ENCODE results near the gene ENTPD1.
A peak's percentile ranks its signal among the peaks of the same experiment; 100 is the strongest.

ENTPD1 gene

GRCh38 chr10:95860166-95860940, 104.4 kb downstream of the ENTPD1 start:
- DNase-seq: no peak
- no peaks in the 10 kb centered on the region for H3K9me3 ChIP-seq (ENCODE audit: control insufficient read depth, low read length)
- H3K27me3 ChIP-seq (replicated peaks; ENCODE audit: control insufficient read depth, insufficient read depth, low read length, poor library complexity, severe bottlenecking): no peaks in the 10 kb centered on the region
- H3K36me3 ChIP-seq (ENCODE audit: control insufficient read depth, insufficient read depth, low read length): no peaks in the 10 kb centered on the region
- no peak overlapping the region for H3K4me3 ChIP-seq (ENCODE audit: insufficient read depth, low read depth, low read length, poor library complexity, severe bottlenecking)
- H3K27ac ChIP-seq (ENCODE audit: insufficient read depth, low read length, poor library complexity, severe bottlenecking): no peak overlapping the region
- no peaks in the 10 kb centered on the region for H3K4me1 ChIP-seq (ENCODE audit: control insufficient read depth, insufficient read depth, low read length, poor library complexity, severe bottlenecking)

DNA sequence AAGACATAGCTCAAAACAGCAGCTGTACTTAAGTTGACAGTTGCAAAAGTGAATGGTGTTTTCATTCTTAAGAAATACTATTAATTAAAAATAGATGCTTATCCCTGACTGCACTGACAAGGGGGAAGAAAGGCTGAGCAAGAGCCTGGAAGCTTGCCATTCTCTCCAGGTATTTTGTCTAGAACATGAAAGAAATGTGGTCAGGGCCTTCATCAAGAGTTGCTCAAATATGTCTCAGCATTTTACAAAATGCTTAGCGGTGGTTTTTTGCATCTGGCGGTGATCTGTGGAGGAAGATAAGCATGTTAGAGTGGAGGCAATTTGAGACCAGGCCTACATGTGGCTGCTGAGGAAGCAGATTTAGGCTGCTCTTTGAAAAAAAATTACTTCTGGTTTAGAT, 105.4 kb downstream of the ENTPD1 start:
- Histone ChIP-seq H3K9me3 (ENCODE audit: control insufficient read depth, low read length) (no peaks in the 10 kb centered on the region), H3K36me3 (ENCODE audit: control insufficient read depth, insufficient read depth, low read length) (no peaks in the 10 kb centered on the region), H3K27ac (ENCODE audit: insufficient read depth, low read length, poor library complexity, severe bottlenecking) (no peak overlapping the region), H3K4me1 (ENCODE audit: control insufficient read depth, insufficient read depth, low read length, poor library complexity, severe bottlenecking) (no peaks in the 10 kb centered on the region), H3K27me3 (replicated peaks; ENCODE audit: control insufficient read depth, insufficient read depth, low read length, poor library complexity, severe bottlenecking) (no peaks in the 10 kb centered on the region), H3K4me3 (ENCODE audit: insufficient read depth, low read depth, low read length, poor library complexity, severe bottlenecking) (no peak overlapping the region)
- DNase-seq: no peak

DNA sequence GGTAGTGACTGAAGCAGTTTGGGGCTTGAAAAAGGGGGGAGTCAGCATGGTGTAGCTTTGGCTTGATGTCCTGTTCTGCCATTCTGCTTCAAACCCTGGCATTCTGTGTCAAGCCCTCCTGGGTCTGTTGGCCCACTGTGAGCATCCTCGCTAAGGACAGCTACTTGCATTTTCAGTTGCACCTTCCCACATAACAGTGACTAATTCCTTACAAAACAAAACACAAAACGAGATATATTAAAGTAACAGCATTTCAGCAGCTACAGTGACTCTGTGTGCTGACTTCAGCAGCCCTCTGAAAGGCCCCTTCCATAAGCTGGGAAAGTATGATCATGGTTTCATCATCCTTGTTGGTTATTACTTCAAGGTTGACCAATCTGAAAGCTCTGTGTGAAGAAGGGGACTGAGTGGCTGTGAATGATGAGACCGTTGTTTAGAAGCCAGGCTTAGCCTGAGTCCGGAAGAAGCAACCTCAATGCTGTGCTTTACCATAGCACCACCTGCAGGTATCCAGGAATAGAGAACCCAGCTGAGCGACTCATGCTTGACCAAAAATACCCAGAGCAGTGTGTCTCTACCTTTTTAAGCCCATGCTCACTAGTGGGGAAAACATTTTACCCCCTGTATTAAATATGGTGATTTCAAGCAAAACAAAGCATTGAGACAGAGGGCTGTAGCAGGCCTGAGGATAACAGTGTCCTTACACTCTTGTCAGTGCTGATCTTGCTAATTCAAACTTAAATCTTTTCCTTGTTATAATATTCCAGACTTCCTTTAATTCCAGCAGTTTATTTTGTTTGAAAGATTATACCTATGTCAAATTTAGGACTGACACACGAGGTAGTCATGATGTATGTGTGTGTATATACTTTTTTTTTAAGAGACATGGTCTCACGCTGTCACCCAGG, 109.2 kb downstream of the ENTPD1 start:
- Histone ChIP-seq H3K27me3 (replicated peaks; ENCODE audit: control insufficient read depth, insufficient read depth, low read length, poor library complexity, severe bottlenecking) (no peaks in the 10 kb centered on the region), H3K4me1 (ENCODE audit: control insufficient read depth, insufficient read depth, low read length, poor library complexity, severe bottlenecking) (no peaks in the 10 kb centered on the region), H3K36me3 (ENCODE audit: control insufficient read depth, insufficient read depth, low read length) (no peaks in the 10 kb centered on the region), H3K9me3 (ENCODE audit: control insufficient read depth, low read length) (no peaks in the 10 kb centered on the region), H3K27ac (ENCODE audit: insufficient read depth, low read length, poor library complexity, severe bottlenecking) (no peak overlapping the region), H3K4me3 (ENCODE audit: insufficient read depth, low read depth, low read length, poor library complexity, severe bottlenecking) (no peak overlapping the region)
- peak in 1 of 3 donors; percentile 1 for DNase-seq

DNA sequence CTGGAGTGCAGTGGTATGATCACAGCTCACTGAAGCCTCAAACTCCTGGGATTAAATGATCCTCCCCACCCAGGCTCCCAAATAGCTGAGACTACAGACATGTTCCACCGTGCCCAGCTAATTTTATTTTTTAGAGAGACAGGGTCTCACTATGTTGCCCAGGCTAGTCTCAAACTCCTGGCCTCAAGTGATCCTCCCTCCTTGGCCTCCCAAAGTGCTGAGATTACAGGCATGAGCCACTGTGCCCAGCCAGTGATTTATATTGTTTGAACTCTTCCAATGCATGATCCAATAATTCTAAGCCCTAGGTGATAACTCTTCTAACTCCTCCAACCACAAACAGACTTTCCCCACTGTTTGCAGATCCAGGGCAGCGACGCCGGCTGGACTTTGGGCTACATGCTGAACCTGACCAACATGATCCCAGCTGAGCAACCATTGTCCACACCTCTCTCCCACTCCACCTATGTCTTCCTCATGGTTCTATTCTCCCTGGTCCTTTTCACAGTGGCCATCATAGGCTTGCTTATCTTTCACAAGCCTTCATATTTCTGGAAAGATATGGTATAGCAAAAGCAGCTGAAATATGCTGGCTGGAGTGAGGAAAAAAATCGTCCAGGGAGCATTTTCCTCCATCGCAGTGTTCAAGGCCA, 110.0 kb downstream of the ENTPD1 start:
- DNase-seq: no peak
- H3K9me3 ChIP-seq (ENCODE audit: control insufficient read depth, low read length): no peaks in the 10 kb centered on the region
- H3K4me3 ChIP-seq (ENCODE audit: insufficient read depth, low read depth, low read length, poor library complexity, severe bottlenecking): no peak overlapping the region
- no peaks in the 10 kb centered on the region for H3K4me1 ChIP-seq (ENCODE audit: control insufficient read depth, insufficient read depth, low read length, poor library complexity, severe bottlenecking)
- no peaks in the 10 kb centered on the region for H3K36me3 ChIP-seq (ENCODE audit: control insufficient read depth, insufficient read depth, low read length)
- no peaks in the 10 kb centered on the region for H3K27me3 ChIP-seq (replicated peaks; ENCODE audit: control insufficient read depth, insufficient read depth, low read length, poor library complexity, severe bottlenecking)
- H3K27ac ChIP-seq (ENCODE audit: insufficient read depth, low read length, poor library complexity, severe bottlenecking): no peak overlapping the region

DNA sequence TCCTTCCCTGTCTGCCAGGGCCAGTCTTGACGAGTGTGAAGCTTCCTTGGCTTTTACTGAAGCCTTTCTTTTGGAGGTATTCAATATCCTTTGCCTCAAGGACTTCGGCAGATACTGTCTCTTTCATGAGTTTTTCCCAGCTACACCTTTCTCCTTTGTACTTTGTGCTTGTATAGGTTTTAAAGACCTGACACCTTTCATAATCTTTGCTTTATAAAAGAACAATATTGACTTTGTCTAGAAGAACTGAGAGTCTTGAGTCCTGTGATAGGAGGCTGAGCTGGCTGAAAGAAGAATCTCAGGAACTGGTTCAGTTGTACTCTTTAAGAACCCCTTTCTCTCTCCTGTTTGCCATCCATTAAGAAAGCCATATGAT, 110.5 kb downstream of the ENTPD1 start:
- Histone ChIP-seq H3K4me3 (ENCODE audit: insufficient read depth, low read depth, low read length, poor library complexity, severe bottlenecking) (no peak overlapping the region), H3K27me3 (replicated peaks; ENCODE audit: control insufficient read depth, insufficient read depth, low read length, poor library complexity, severe bottlenecking) (no peaks in the 10 kb centered on the region), H3K9me3 (ENCODE audit: control insufficient read depth, low read length) (no peaks in the 10 kb centered on the region), H3K27ac (ENCODE audit: insufficient read depth, low read length, poor library complexity, severe bottlenecking) (no peak overlapping the region), H3K4me1 (ENCODE audit: control insufficient read depth, insufficient read depth, low read length, poor library complexity, severe bottlenecking) (no peaks in the 10 kb centered on the region), H3K36me3 (ENCODE audit: control insufficient read depth, insufficient read depth, low read length) (no peaks in the 10 kb centered on the region)
- no peak for DNase-seq

DNA sequence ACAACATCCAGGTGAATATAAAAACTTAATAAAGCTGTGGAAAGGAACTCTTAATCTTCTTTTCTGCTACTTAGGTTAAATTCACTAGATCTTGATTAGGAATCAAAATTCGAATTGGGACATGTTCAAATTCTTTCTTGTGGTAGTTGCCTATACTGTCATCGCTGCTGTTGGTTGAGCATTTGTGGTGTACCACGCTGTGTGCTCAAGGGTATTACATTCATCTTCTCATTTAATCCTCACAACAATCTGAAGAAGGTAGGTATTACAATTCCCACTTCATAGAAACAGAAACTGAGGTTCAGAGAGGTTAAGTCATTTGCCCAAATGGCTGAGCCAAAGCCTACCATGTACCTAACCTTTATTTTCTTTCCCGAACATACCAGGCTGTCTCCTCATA, 111.9 kb downstream of the ENTPD1 start:
- Histone ChIP-seq H3K4me1 (ENCODE audit: control insufficient read depth, insufficient read depth, low read length, poor library complexity, severe bottlenecking) (no peaks in the 10 kb centered on the region), H3K4me3 (ENCODE audit: insufficient read depth, low read depth, low read length, poor library complexity, severe bottlenecking) (no peak overlapping the region), H3K27ac (ENCODE audit: insufficient read depth, low read length, poor library complexity, severe bottlenecking) (no peak overlapping the region), H3K27me3 (replicated peaks; ENCODE audit: control insufficient read depth, insufficient read depth, low read length, poor library complexity, severe bottlenecking) (no peaks in the 10 kb centered on the region), H3K36me3 (ENCODE audit: control insufficient read depth, insufficient read depth, low read length) (no peaks in the 10 kb centered on the region), H3K9me3 (ENCODE audit: control insufficient read depth, low read length) (no peaks in the 10 kb centered on the region)
- DNase-seq: no peak

DNA sequence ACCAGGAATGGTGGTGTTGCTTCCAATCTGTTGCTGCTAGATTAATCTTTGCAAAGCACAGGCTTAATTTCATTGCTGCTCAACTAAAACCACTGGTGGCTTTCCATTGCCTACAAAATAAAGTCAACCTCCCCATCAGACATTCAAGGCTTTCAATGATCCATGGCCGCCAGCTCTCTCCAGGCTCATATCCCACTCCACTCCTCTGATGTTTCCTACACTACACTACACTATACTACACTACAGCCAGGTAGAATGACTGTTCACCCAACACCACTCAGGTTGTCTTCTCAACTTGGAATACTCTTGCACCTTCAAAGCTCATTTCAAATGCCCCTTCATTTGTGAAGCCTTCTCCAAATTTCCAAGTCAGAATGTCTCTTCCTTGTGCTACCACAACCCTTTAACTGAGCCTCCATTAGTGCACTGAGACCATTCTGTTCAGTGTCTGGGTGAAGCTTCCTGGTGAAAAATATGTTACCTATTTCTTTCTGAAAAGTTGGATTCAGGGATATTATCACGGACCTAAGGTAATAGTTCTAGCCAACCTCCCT, 116.3 kb downstream of the ENTPD1 start:
- Histone ChIP-seq H3K9me3 (ENCODE audit: control insufficient read depth, low read length) (no peaks in the 10 kb centered on the region), H3K36me3 (ENCODE audit: control insufficient read depth, insufficient read depth, low read length) (no peaks in the 10 kb centered on the region), H3K27me3 (replicated peaks; ENCODE audit: control insufficient read depth, insufficient read depth, low read length, poor library complexity, severe bottlenecking) (no peaks in the 10 kb centered on the region), H3K27ac (ENCODE audit: insufficient read depth, low read length, poor library complexity, severe bottlenecking) (no peak overlapping the region), H3K4me3 (ENCODE audit: insufficient read depth, low read depth, low read length, poor library complexity, severe bottlenecking) (no peak overlapping the region), H3K4me1 (ENCODE audit: control insufficient read depth, insufficient read depth, low read length, poor library complexity, severe bottlenecking) (no peaks in the 10 kb centered on the region)
- no peak for DNase-seq

DNA sequence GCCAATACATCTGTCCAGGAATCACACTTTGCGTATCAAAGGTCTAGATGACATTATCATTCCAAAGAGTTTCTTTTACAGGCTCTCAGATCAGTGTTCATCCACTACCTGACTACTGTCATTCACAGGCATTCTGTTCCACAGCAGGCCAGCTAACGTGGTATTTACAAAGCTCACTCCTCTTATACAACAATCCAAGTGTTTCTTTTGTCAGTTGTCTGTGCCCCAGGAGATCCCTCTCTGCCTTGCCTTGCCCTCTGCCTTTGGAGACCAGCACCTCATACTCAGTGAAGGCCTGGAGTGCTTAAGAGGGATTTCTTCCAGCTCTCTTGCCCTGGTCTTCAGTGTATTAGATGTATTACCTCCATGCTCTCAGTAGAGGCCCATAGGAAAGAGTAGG, 117.2 kb downstream of the ENTPD1 start:
- H3K36me3 ChIP-seq (ENCODE audit: control insufficient read depth, insufficient read depth, low read length): no peaks in the 10 kb centered on the region
- no peaks in the 10 kb centered on the region for H3K9me3 ChIP-seq (ENCODE audit: control insufficient read depth, low read length)
- H3K27me3 ChIP-seq (replicated peaks; ENCODE audit: control insufficient read depth, insufficient read depth, low read length, poor library complexity, severe bottlenecking): no peaks in the 10 kb centered on the region
- no peak overlapping the region for H3K4me3 ChIP-seq (ENCODE audit: insufficient read depth, low read depth, low read length, poor library complexity, severe bottlenecking)
- H3K4me1 ChIP-seq (ENCODE audit: control insufficient read depth, insufficient read depth, low read length, poor library complexity, severe bottlenecking): no peaks in the 10 kb centered on the region
- H3K27ac ChIP-seq (ENCODE audit: insufficient read depth, low read length, poor library complexity, severe bottlenecking): no peak overlapping the region
- DNase-seq: no peak

- no peaks in the 10 kb centered on the region for H3K36me3 ChIP-seq (ENCODE audit: control insufficient read depth, insufficient read depth, low read length)
- no peaks in the 10 kb centered on the region for H3K27me3 ChIP-seq (replicated peaks; ENCODE audit: control insufficient read depth, insufficient read depth, low read length, poor library complexity, severe bottlenecking)
Observed at GRCh38 chr10:95873651-95874050, 117.7 kb downstream of the ENTPD1 start.

More at GRCh38 chr10:95873651-95874050, 117.7 kb downstream of the ENTPD1 start:
- H3K4me1 ChIP-seq (ENCODE audit: control insufficient read depth, insufficient read depth, low read length, poor library complexity, severe bottlenecking): no peaks in the 10 kb centered on the region
- H3K9me3 ChIP-seq (ENCODE audit: control insufficient read depth, low read length): no peaks in the 10 kb centered on the region
- H3K27ac ChIP-seq (ENCODE audit: insufficient read depth, low read length, poor library complexity, severe bottlenecking): no peak overlapping the region
- no peak for DNase-seq
- no peak overlapping the region for H3K4me3 ChIP-seq (ENCODE audit: insufficient read depth, low read depth, low read length, poor library complexity, severe bottlenecking)

All from effector memory CD4-positive, alpha-beta T cell (primary cell).